Colonic mucosa (tissue), 4 donors: ENCODE data around the gene SCGB3A2. TPM values are rescaled to one million over a fixed set of nuclear protein-coding genes. Genes with fewer than 3 reads are reported as not detected.

Source experiments
- DNase-seq: peaks from one replicate; pipeline ENCODE4 v3.0.0-alpha.2; 2020
- H3K27ac ChIP-seq: fragments of 200-600 bp; one replicate; pipeline ENCODE4 v1.8.0; 2021
- H3K27me3 ChIP-seq: fragments of 200-600 bp; one replicate; pipeline ENCODE4 v1.8.0; 2021
- H3K36me3 ChIP-seq: fragments of 200-600 bp; one replicate; pipeline ENCODE4 v1.8.0; 2021
- H3K4me1 ChIP-seq: fragments of 200-600 bp; one replicate; pipeline ENCODE4 v1.8.0; 2021; ENCODE audit warnings: mild to moderate bottlenecking
- H3K4me3 ChIP-seq: fragments of 200-600 bp; one replicate; pipeline ENCODE4 v1.8.0; 2021
- H3K9ac ChIP-seq, 2 donors: one replicate each; pipeline ENCODE4 v1.7.0; 2013; ENCODE audit warnings: control low read depth in 2 of 2, low read depth in 2 of 2, low read length in 2 of 2
- H3K9me3 ChIP-seq: fragments of 200-600 bp; one replicate; pipeline ENCODE4 v1.8.0; 2021
- CTCF ChIP-seq: fragments of 200-600 bp; IDR thresholded peaks from one replicate; pipeline ENCODE4 v1.8.0; 2022; ENCODE audit warnings: antibody characterized with exemption, mild to moderate bottlenecking
- intact Hi-C: fragments of 100-400 bp; cut with DNase I; formaldehyde crosslinking; loops from one replicate; pipeline ENCODE4 v1.14.1; 2022
- total RNA-seq, 2 donors: library from RNA; stranded (reverse); fragmentation: NEBNext Ultra II Directional in 1 of 2; extraction: Animal tissue kit (Norgen Biotek cat#: 25700) in 1 of 2; gene quantifications; one replicate each; pipeline ENCODE4 v1.2.1, GENCODE V29; 2021
- donor health status: healthy.
- donor health status: DM: no; HTN: no; CAD: no.
- donor health status: DM: no; HTN: no; CAD: no.

The SCGB3A2 gene
- total RNA-seq, 2 donors from 2014 or later: 0.67 TPM; not detected in 1

GRCh38 chr5:147887026-147887627, 8.6 kb downstream of the SCGB3A2 start:
- H3K4me1 ChIP-seq: no peaks in the 10 kb centered on the region
- H3K9me3 ChIP-seq: no peaks in the 10 kb centered on the region
- no peaks in the 10 kb centered on the region for H3K36me3 ChIP-seq
- intact Hi-C loops: loop anchor here (5.0 kb wide), 1 partner anchor 50 kb away; no protein-coding TSS in a partner anchor
- no peak overlapping the region for H3K4me3 ChIP-seq
- TF ChIP-seq CTCF: peak; percentile 42
- H3K27me3 ChIP-seq: no peaks in the 10 kb centered on the region
- DNase-seq: peak; percentile 31
- H3K9ac ChIP-seq: no peak overlapping the region
- no peak overlapping the region for H3K27ac ChIP-seq

GRCh38 chr5:147887930-147888329, 9.4 kb downstream of the SCGB3A2 start:
- intact Hi-C loops: loop anchor here (5.0 kb wide), 1 partner anchor 49 kb away; no protein-coding TSS in a partner anchor
- Histone ChIP-seq H3K36me3 (no peaks in the 10 kb centered on the region), H3K4me3 (no peak overlapping the region), H3K27me3 (no peaks in the 10 kb centered on the region), H3K27ac (no peak overlapping the region), H3K9me3 (no peaks in the 10 kb centered on the region), H3K4me1 (no peaks in the 10 kb centered on the region), H3K9ac (no peak overlapping the region)
- no peak for TF ChIP-seq CTCF
- no peak for DNase-seq

GRCh38 chr5:147892696-147893296, 14.3 kb downstream of the SCGB3A2 start:
- TF ChIP-seq CTCF: no peak
- H3K4me3 ChIP-seq: no peak overlapping the region
- H3K36me3 ChIP-seq: no peaks in the 10 kb centered on the region
- H3K9me3 ChIP-seq: no peaks in the 10 kb centered on the region
- intact Hi-C loops: no loop called here
- no peak overlapping the region for H3K27ac ChIP-seq
- no peak overlapping the region for H3K9ac ChIP-seq
- no peaks in the 10 kb centered on the region for H3K4me1 ChIP-seq
- no peaks in the 10 kb centered on the region for H3K27me3 ChIP-seq
- DNase-seq: peak; percentile 73

GRCh38 chr5:147893820-147894219, 15.3 kb downstream of the SCGB3A2 start:
- H3K36me3 ChIP-seq: no peaks in the 10 kb centered on the region
- H3K27ac ChIP-seq: no peak overlapping the region
- H3K4me1 ChIP-seq: no peaks in the 10 kb centered on the region
- intact Hi-C loops: no loop called here
- no peaks in the 10 kb centered on the region for H3K27me3 ChIP-seq
- TF ChIP-seq CTCF: no peak
- no peak for DNase-seq
- no peaks in the 10 kb centered on the region for H3K9me3 ChIP-seq
- no peak overlapping the region for H3K4me3 ChIP-seq
- no peak overlapping the region for H3K9ac ChIP-seq

GRCh38 chr5:147895864-147896263, 17.4 kb downstream of the SCGB3A2 start:
- Histone ChIP-seq H3K4me3 (no peak overlapping the region), H3K9ac (no peak overlapping the region), H3K27ac (no peak overlapping the region), H3K9me3 (no peaks in the 10 kb centered on the region), H3K27me3 (no peaks in the 10 kb centered on the region), H3K36me3 (no peaks in the 10 kb centered on the region), H3K4me1 (no peaks in the 10 kb centered on the region)
- DNase-seq: no peak
- TF ChIP-seq CTCF: no peak
- intact Hi-C loops: no loop called here
